Right ventricle myocardium inferior (tissue), 1 donor: ENCODE results near the gene NAALADL1. TPM values are rescaled to one million over a fixed set of nuclear protein-coding genes. Genes with fewer than 3 reads are reported as not detected.
A peak's percentile ranks its signal among the peaks of the same experiment; 100 is the strongest.

Experiments used
- ATAC-seq: fragments of 200-7000 bp; cut with Tn5 transposase; one replicate; pipeline ENCODE4 v1.9.1; 2020; ENCODE audit warnings: mild to moderate bottlenecking, moderate library complexity
- DNase-seq: peaks from one replicate; pipeline ENCODE4 v3.0.0; 2021; ENCODE audit errors: missing footprints
- intact Hi-C: fragments of 100-400 bp; cut with DNase I; formaldehyde crosslinking; loops from one replicate; pipeline ENCODE4 v1.11.0; 2022
- total RNA-seq: library from RNA; stranded (reverse); fragmentation: NEBNext Ultra II Directional; extraction: Animal tissue kit (Norgen Biotek cat#: 25700); gene quantifications from one replicate; pipeline ENCODE4 v1.2.1, GENCODE V29; 2021
- donor health status: DM: no; HTN: yes; CAD: no; lungs with severe emphysema.

NAALADL1 gene
- total RNA-seq, 1 donor from 2014 or later: 3.4 TPM

DNA sequence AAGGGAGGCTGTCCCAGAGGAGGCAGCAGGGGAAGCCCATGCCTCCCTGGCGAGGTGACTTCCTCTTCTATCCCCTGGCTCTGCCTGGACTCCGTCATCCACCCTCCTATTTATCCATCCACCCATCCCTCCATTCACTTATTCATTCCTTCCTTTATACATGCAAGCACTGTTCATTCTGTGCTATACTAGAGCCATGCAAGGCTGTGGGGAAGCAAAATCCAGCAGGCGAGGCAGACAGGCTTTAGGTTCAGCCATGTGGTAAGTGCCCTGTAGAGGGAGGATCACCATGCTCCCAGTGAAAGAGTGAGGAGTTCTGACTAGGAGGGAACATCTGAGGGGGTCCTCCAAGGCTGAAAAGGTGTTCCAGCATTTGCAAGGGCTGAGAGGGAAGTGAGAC is 1.2 kb upstream of the NAALADL1 start:
- DNase-seq: peak; percentile 4
- ATAC-seq: no peak
- intact Hi-C loops: no loop called here

GRCh38 chr11:65058012-65058411 is 341 bp downstream of the NAALADL1 start:
- ATAC-seq (no peak), DNase-seq (no peak)
- intact Hi-C loops: no loop called here

GRCh38 chr11:65057526-65057925 is 827 bp downstream of the NAALADL1 start:
- ATAC-seq (no peak), DNase-seq (peak; percentile 45)
- intact Hi-C loops: no loop called here

DNA sequence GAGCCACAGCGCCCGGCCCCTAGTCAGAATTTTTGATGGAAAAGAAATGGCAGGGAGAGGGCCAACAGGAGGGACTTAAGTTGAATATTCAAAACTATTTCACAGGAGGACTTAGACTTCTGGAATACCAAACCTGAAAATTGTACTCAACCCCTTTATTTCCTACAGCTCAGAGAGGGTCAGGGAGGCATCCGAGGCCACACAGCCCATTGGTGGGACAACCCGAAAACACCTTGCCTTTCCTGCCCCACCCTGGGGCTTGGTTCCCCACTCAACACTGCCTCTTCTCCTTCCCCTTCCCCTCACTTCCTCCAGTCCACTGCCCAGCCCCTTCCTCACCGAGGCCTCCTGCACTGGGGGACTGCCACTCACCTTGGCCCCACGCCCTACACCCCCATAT is 1.4 kb downstream of the NAALADL1 start:
- intact Hi-C loops: no loop called here
- peak; percentile 37 for DNase-seq
- ATAC-seq: no peak

GRCh38 chr11:65055538-65055937 is 2.8 kb downstream of the NAALADL1 start:
- no peak for DNase-seq
- ATAC-seq: no peak
- intact Hi-C loops: no loop called here

DNA sequence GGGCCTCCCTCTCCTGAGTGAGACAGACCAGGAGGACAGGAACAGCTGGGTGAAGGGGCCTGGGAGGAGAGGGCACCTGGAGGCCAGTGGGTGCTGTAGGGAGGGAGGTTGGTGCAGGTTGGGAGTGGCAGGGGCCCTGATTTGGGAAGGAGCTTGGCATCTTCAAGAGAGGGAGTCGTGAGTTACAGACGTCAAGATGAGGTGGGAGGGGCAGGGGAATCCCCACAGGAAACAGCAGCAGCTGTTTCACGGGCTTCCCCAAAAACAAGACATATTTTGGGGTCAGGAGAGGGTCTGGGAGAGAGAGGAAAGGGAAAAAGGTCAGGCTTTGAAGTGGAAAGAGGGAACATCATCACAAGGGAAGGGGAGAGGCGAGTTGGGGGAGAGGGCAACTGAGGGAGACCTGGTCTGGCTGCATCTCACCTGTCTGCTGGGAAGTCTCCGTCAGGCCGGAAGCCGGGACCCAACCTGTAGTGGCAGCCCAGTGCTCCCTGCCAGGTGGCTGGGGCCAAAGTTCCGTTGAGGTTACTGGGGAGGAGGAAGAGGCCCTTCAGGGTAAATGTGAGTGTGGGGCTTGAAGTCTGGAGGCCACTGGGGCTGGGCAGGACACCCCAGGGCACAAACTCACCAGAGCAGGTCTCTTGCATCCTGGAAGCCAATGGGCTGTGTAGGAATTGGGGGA is 4.4 kb downstream of the NAALADL1 start:
- ATAC-seq (no peak), DNase-seq (peak; percentile 13)
- intact Hi-C loops: no loop called here

- no peak for DNase-seq
- no peak for ATAC-seq
These were observed 6.9 kb downstream of the NAALADL1 start for GRCh38 chr11:65051398-65051858.

GRCh38 chr11:65047581-65048422 is 10.6 kb downstream of the NAALADL1 start:
- DNase-seq (peak; percentile 74), ATAC-seq (peak; percentile 53)
- intact Hi-C loops: no loop called here

More at GRCh38 chr11:65051398-65051858, 6.9 kb downstream of the NAALADL1 start:
- intact Hi-C loops: no loop called here

GRCh38 chr11:65045728-65046127 is 12.6 kb downstream of the NAALADL1 start:
- ATAC-seq: no peak
- intact Hi-C loops: no loop called here

GRCh38 chr11:65045061-65045460 is 13.3 kb downstream of the NAALADL1 start:
- no peak for ATAC-seq
- intact Hi-C loops: no loop called here

More at GRCh38 chr11:65045728-65046127, 12.6 kb downstream of the NAALADL1 start:
- DNase-seq: peak; percentile 2

GRCh38 chr11:65043881-65044501 is 14.4 kb downstream of the NAALADL1 start:
- peak; percentile 12 for ATAC-seq
- peak; percentile 65 for DNase-seq
- intact Hi-C loops: loop anchor here (5.0 kb wide), 1 partner anchor 38 kb away; the partner anchor contains the start of genes CDCA5 and ZFPL1

More at GRCh38 chr11:65045061-65045460, 13.3 kb downstream of the NAALADL1 start:
- peak; percentile 14 for DNase-seq

- DNase-seq (no peak), ATAC-seq (no peak)
- intact Hi-C loops: loop anchor here (5.0 kb wide), 1 partner anchor 39 kb away; the partner anchor contains the start of genes CDCA5 and ZFPL1
These were observed 15.5 kb downstream of the NAALADL1 start for GRCh38 chr11:65042891-65043290.

DNA sequence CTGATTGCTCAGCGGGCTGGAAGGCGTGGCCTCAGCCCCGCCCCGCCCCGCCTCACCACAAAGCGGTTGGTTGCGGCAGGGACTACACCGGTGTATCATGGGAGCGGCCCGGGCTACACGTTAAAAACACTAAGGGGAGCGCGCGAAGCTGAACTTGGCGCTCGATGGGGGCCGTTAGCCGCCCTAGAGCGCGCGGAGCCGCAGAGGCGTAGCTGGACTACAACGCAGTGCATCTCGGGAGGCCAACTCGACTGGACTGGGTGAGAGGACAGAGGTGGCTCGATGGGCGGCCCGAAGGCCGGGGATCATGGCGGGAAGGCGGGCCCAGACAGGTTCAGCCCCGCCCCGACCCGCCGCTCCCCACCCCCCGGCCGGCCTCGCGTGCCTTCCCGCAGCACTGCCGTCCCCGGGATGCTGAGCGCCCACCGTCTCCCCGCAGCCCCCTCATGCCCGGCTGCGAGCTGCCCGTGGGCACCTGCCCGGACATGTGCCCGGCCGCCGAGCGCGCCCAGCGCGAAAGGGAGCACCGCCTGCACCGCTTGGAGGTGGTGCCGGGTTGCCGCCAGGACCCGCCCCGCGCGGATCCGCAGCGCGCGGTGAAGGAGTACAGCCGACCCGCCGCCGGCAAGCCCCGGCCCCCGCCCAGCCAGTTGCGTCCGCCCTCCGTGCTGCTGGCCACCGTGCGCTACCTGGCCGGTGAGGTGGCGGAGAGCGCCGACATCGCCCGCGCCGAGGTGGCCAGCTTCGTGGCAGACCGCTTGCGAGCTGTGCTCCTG is 17.3 kb downstream of the NAALADL1 start, which contains the start of gene SAC3D1:
Gene SAC3D1, plus strand, starts transcription at position 364 of the 776 bp plus-strand sequence. Its CDS starts 83 bp downstream, at position 447.
- DNase-seq (peak; percentile 95), ATAC-seq (peak; percentile 95)
- intact Hi-C loops: loop anchor here (2.0 to 5.0 kb wide), 2 partner anchors 14 to 41 kb away; partner anchors contain the start of genes CDCA5, SNX15 and ZFPL1

DNA sequence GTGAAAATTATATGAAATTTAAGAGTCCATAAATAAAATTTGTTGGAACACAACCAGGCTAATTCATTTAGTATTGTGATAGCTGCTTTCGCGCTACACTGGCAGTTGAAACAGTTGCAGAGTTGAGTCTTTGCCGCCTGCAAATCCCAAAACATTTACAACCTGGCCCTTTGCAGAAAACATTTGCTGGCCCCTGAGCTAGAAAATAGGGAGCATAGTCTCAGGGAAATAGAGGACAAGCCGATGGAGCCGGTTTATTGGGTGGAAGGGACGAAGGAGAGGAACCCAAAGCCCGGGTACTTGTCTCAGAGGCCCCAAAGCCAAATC is 17.9 kb downstream of the NAALADL1 start:
- intact Hi-C loops: loop anchor here (2.0 to 5.0 kb wide), 2 partner anchors 14 to 42 kb away; partner anchors contain the start of genes CDCA5, SNX15 and ZFPL1
- no peak for ATAC-seq
- no peak for DNase-seq

DNA sequence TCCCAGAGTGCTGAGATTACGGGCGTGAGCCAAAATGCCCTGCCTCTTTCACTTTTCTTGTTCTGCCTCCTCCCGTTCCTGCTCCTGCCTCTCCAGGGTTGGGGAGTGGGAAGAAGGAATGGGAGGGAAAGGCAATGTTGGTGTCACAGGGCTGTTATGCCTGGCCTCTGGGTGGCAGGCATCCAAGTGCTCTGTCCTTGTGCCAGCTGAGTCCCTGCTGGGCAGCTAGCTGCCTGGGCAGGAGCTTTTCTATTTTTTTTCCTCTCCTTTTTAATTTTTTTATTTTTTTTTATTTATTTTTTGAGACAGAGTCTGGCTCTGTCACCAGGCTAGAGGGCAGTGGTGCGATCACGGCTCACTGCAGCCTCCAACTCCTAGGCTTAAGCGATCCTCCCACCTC is 21.4 kb downstream of the NAALADL1 start:
- intact Hi-C loops: no loop called here
- DNase-seq (peak; percentile 76), ATAC-seq (no peak)

GRCh38 chr11:65035579-65035978 is 22.8 kb downstream of the NAALADL1 start:
- ATAC-seq (no peak), DNase-seq (peak; percentile 23)
- intact Hi-C loops: no loop called here

DNA sequence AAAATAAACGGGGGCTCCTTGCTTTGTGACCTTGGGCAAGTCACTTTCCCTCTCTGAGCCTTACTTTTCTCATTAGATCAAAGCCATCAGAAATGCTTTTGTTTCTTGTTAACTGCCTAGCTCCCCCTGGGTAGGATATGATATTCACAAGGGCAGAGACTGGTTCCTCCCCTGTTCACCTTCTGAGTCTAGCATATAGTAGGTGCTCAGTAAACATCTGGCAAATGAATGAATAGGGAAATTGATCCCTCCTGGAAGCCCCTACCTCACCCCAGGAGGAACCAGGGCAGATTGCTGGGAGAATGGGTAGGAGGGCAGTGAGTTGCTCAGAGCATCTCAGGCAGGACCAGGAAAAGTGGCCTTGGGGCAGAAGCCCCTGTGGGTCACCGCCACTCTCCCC is 23.9 kb downstream of the NAALADL1 start:
- intact Hi-C loops: no loop called here
- no peak for DNase-seq
- ATAC-seq: no peak

DNA sequence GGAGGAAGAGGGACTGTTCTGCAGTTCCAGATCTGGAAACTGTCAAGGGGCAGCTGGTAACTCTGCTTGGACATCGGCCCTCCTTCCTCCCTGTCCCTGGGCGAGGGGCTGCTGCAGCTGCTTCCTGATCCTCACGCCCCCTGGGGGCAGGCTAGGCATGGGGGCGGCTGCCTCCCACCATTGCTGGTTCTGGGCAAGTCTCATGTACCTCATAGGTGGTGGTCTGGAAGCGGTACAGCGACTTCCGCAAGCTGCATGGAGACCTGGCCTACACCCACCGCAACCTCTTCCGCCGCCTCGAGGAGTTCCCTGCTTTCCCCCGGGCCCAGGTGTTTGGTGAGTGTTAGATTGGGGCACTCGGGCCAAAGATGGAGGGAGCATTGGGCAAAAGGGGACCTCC is 26.1 kb downstream of the NAALADL1 start:
- no peak for ATAC-seq
- intact Hi-C loops: no loop called here
- DNase-seq: peak; percentile 37
